CD14-positive monocyte (primary cell): ENCODE measurements around the gene EIF2S1. TPM values are rescaled to one million over a fixed set of nuclear protein-coding genes. Genes with fewer than 3 reads are reported as not detected.
"Not testable (repeated sequence)": the region's sequence is repeated elsewhere in the genome, so short reads cannot be mapped to it uniquely, and the experiment has no call there.

ENCODE experiments used
- DNase-seq, 3 donors: peaks; one replicate each; pipeline ENCODE4 v3.0.0-alpha.2; 2011 to 2022
- H2AFZ ChIP-seq: 2 replicates; pipeline ENCODE4 v1.6.0; 2012; ENCODE audit warnings: mild to moderate bottlenecking, low read depth, low read length, inconsistent platforms; ENCODE audit not compliant: insufficient read depth, poor library complexity, severe bottlenecking
- H3K27ac ChIP-seq, 2 donors: 1 replicate in 1 of 2; 2 replicates in 1 of 2; pipeline ENCODE4 v1.5.1; 2012 to 2013; ENCODE audit warnings: low read length in 2 of 2, control low read depth in 1 of 2, inconsistent platforms in 1 of 2, low read depth in 1 of 2, mild to moderate bottlenecking in 1 of 2
- H3K27me3 ChIP-seq, 2 donors: one replicate each; pipeline versions ENCODE4 v1.6.0 to v1.6.1; 2011 to 2013; ENCODE audit warnings: low read length in 2 of 2; ENCODE audit not compliant: control insufficient read depth in 2 of 2, insufficient read depth in 2 of 2
- H3K36me3 ChIP-seq, 2 donors: replicated peaks in 1 of 2; 1 replicate in 1 of 2; 2 replicates in 1 of 2; pipeline versions ENCODE4 v1.5.1 to v1.6.1; 2012 to 2013; ENCODE audit warnings: low read length in 2 of 2, control low read depth in 1 of 2, inconsistent platforms in 1 of 2, mild to moderate bottlenecking in 1 of 2; ENCODE audit not compliant: insufficient read depth in 2 of 2, control insufficient read depth in 1 of 2
- H3K4me1 ChIP-seq, 2 donors: 1 replicate in 1 of 2; 2 replicates in 1 of 2; pipeline versions ENCODE4 v1.5.1 to v1.6.1; 2012 to 2013; ENCODE audit warnings: low read length in 2 of 2, control low read depth in 1 of 2, inconsistent platforms in 1 of 2, mild to moderate bottlenecking in 1 of 2, moderate library complexity in 1 of 2; ENCODE audit not compliant: insufficient read depth in 2 of 2, control insufficient read depth in 1 of 2
- H3K4me2 ChIP-seq: replicated peaks from 2 replicates; pipeline ENCODE3; 2012; ENCODE audit warnings: low read length, moderate library complexity, mild to moderate bottlenecking; ENCODE audit not compliant: poor library complexity, severe bottlenecking; ENCODE audit errors: extremely low read depth
- H3K4me3 ChIP-seq, 3 experiments: fragments of 200-600 bp in 1 of 3; sonication (generic) in 1 of 3; replicated peaks in 1 of 3; 1 replicate in 2 of 3; 2 replicates in 1 of 3; pipeline ENCODE4 v1.5.1; 2011 to 2013; ENCODE audit warnings: low read length in 3 of 3, mild to moderate bottlenecking in 3 of 3, control low read depth in 2 of 3, low read depth in 2 of 3, inconsistent platforms in 1 of 3, moderate library complexity in 1 of 3
- H3K79me2 ChIP-seq: 2 replicates; pipeline ENCODE4 v1.6.0; 2012; ENCODE audit warnings: mild to moderate bottlenecking, control low read depth, inconsistent platforms, low read length, moderate library complexity; ENCODE audit not compliant: insufficient read depth
- H3K9ac ChIP-seq: 2 replicates; pipeline ENCODE4 v1.6.0; 2017; ENCODE audit warnings: low read length, mild to moderate bottlenecking; ENCODE audit not compliant: insufficient read depth, poor library complexity, severe bottlenecking
- H3K9me3 ChIP-seq, 2 donors: replicated peaks in 1 of 2; 1 replicate in 1 of 2; 2 replicates in 1 of 2; pipeline versions ENCODE4 v1.5.1 to v1.6.1; 2012 to 2013; ENCODE audit warnings: low read length in 2 of 2, control low read depth in 1 of 2; ENCODE audit not compliant: control insufficient read depth in 1 of 2, insufficient read depth in 1 of 2
- H4K20me1 ChIP-seq: 2 replicates; pipeline ENCODE4 v1.6.0; 2012; ENCODE audit warnings: mild to moderate bottlenecking, low read length, control low read depth, moderate library complexity; ENCODE audit not compliant: insufficient read depth
- H3K27ac Mint-ChIP-seq, 7 donors: one replicate each; pipeline ENCODE4 v1.8.0; 2020; ENCODE audit warnings: mild to moderate bottlenecking in 7 of 7, mixed read lengths in 7 of 7, moderate library complexity in 6 of 7, inconsistent platforms in 2 of 7
- H3K27me3 Mint-ChIP-seq, 3 donors: one replicate each; pipeline ENCODE4 v1.8.0; 2021 to 2022; ENCODE audit warnings: low read depth in 3 of 3, mild to moderate bottlenecking in 3 of 3, mixed read lengths in 3 of 3, moderate library complexity in 3 of 3, inconsistent platforms in 1 of 3
- H3K36me3 Mint-ChIP-seq, 2 donors: one replicate each; pipeline ENCODE4 v1.8.0; 2020; ENCODE audit warnings: mixed read lengths in 2 of 2, inconsistent platforms in 1 of 2, mild to moderate bottlenecking in 1 of 2
- H3K4me1 Mint-ChIP-seq: one replicate; pipeline ENCODE4 v1.8.0; 2020; ENCODE audit warnings: mild to moderate bottlenecking, mixed read lengths
- H3K4me3 Mint-ChIP-seq, 2 donors: one replicate each; pipeline ENCODE4 v1.8.0; 2020; ENCODE audit warnings: mild to moderate bottlenecking in 2 of 2, mixed read lengths in 2 of 2, moderate library complexity in 1 of 2
- H3K9me3 Mint-ChIP-seq, 7 donors: one replicate each; pipeline ENCODE4 v1.8.0; 2020 to 2022; ENCODE audit warnings: mixed read lengths in 7 of 7, mild to moderate bottlenecking in 6 of 7, moderate library complexity in 6 of 7, inconsistent platforms in 2 of 7
- CTCF ChIP-seq: fragments of 200-600 bp; IDR thresholded peaks from one replicate; pipeline ENCODE4 v1.8.0; 2022; ENCODE audit warnings: antibody characterized with exemption, mild to moderate bottlenecking
- WGBS: methylation state at CpG from one replicate; pipeline ENCODE4 v1.1.5; 2013; ENCODE audit warnings: missing lambda C conversion rate; ENCODE audit not compliant: insufficient coverage; 5-methylcytosine and 5-hydroxymethylcytosine counted together
- intact Hi-C, 2 donors: fragments of 100-400 bp; cut with micrococcal nuclease; formaldehyde crosslinking; loops; one replicate each; pipeline versions ENCODE4 v1.15.0 to v1.15.1; 2023
- polyA plus RNA-seq, 3 donors: library from polyadenylated mRNA; depleted of rRNA in 1 of 3; unstranded in 2 of 3; stranded (reverse) in 1 of 3; fragments of 300-500 nt in 2 of 3; fragments of >200 nt in 1 of 3; fragmentation: Illumina TruSeq in 2 of 3; gene quantifications; 1 replicate in 2 of 3; 2 replicates in 1 of 3; pipeline ENCODE4 v1.2.3, GENCODE V29; 2012 to 2021

Gene EIF2S1
- polyA plus RNA-seq, 3 donors: 21.9 to 111 (median 110) TPM

- TF ChIP-seq CTCF: peak; percentile 29
- H3K27ac Mint-ChIP-seq: no peak overlapping the region
- Histone ChIP-seq H2AFZ (no peak overlapping the region), H3K4me2 (no peak overlapping the region), H3K79me2 (no peaks in the 10 kb centered on the region), H3K36me3 (peaks cover 94 to 98% of the 10 kb centered on the region in 2 donors), H3K4me1 (no peaks in the 10 kb centered on the region), H3K27me3 (no peaks in the 10 kb centered on the region), H3K9me3 (no peaks in the 10 kb centered on the region), H3K27ac (no peak overlapping the region), H3K9ac (no peak overlapping the region), H3K4me3 (no peak overlapping the region), H4K20me1 (no peaks in the 10 kb centered on the region)
- no peak overlapping the region for H3K4me3 Mint-ChIP-seq
- H3K9me3 Mint-ChIP-seq: peaks cover 0 to under 1% (median 0%) of the 10 kb centered on the region in 7 donors
- no CpG with 5 or more reads among the region's 2 CpGs for WGBS
- peaks cover 79 to 85% of the 10 kb centered on the region in 2 donors for H3K36me3 Mint-ChIP-seq
- intact Hi-C loops: no loop called here
- H3K4me1 Mint-ChIP-seq: no peaks in the 10 kb centered on the region
- DNase-seq: no peak
- no peaks in the 10 kb centered on the region for H3K27me3 Mint-ChIP-seq
Observed at GRCh38 chr14:67335781-67336180, 24.3 kb upstream of the EIF2S1 start.

- intact Hi-C loops, H3K9me3 Mint-ChIP-seq, H3K9me3 ChIP-seq, H3K27me3 ChIP-seq, H3K27ac Mint-ChIP-seq, H4K20me1 ChIP-seq, H3K4me2 ChIP-seq, H2AFZ ChIP-seq, H3K4me3 Mint-ChIP-seq, H3K27ac ChIP-seq, H3K4me3 ChIP-seq, H3K9ac ChIP-seq, H3K79me2 ChIP-seq, H3K4me1 ChIP-seq, H3K27me3 Mint-ChIP-seq, DNase-seq, H3K4me1 Mint-ChIP-seq: not testable (repeated sequence)
- 100% methylated on average over 4 of the region's 31 CpGs for WGBS
- H3K36me3 ChIP-seq: peaks cover 79 to 84% of the 10 kb centered on the region in 2 donors
- peaks cover 71 to 88% of the 10 kb centered on the region in 2 donors for H3K36me3 Mint-ChIP-seq
Observed at GRCh38 chr14:67341231-67341630, 18.9 kb upstream of the EIF2S1 start.
